Endodermal cell (in vitro differentiated cells): ENCODE measurements around the gene TCFL5. TPM values are rescaled to one million over a fixed set of nuclear protein-coding genes. Genes with fewer than 3 reads are reported as not detected.
"Not testable (repeated sequence)": the region's sequence is repeated elsewhere in the genome, so short reads cannot be mapped to it uniquely, and the experiment has no call there.

Experiments used
- DNase-seq: peaks from one replicate; pipeline ENCODE4 v3.0.0-alpha.2; 2017
- H3K27ac ChIP-seq: 2 replicates; pipeline ENCODE4 v1.5.1; 2013; ENCODE audit warnings: mild to moderate bottlenecking, low read depth, low read length, moderate library complexity
- H3K27me3 ChIP-seq: 2 replicates; pipeline ENCODE4 v1.6.1; 2013; ENCODE audit warnings: mild to moderate bottlenecking, low read length, moderate library complexity; ENCODE audit not compliant: insufficient read depth, control insufficient read depth, poor library complexity, severe bottlenecking
- H3K36me3 ChIP-seq: 2 replicates; pipeline ENCODE4 v1.7.0; 2013; ENCODE audit warnings: mild to moderate bottlenecking, low read length, moderate library complexity; ENCODE audit not compliant: control insufficient read depth, insufficient read depth
- H3K4me1 ChIP-seq: one replicate; pipeline ENCODE4 v1.7.0; 2013; ENCODE audit warnings: low read length; ENCODE audit not compliant: control insufficient read depth, insufficient read depth
- H3K4me3 ChIP-seq: 2 replicates; pipeline ENCODE4 v1.5.1; 2013; ENCODE audit warnings: mild to moderate bottlenecking, low read length, moderate library complexity
- H3K9ac ChIP-seq: 2 replicates; pipeline ENCODE4 v1.6.1; 2013; ENCODE audit warnings: mild to moderate bottlenecking, low read length, moderate library complexity; ENCODE audit not compliant: poor library complexity, severe bottlenecking; ENCODE audit errors: extremely low read depth
- H3K9me3 ChIP-seq: 2 replicates; pipeline ENCODE4 v1.6.1; 2013; ENCODE audit warnings: mild to moderate bottlenecking, low read length, moderate library complexity; ENCODE audit not compliant: control insufficient read depth
- H3K27ac Mint-ChIP-seq: 2 replicates; pipeline ENCODE4 v1.8.0; 2020; ENCODE audit warnings: mixed read lengths
- H3K27me3 Mint-ChIP-seq: 2 replicates; pipeline ENCODE4 v1.8.0; 2021; ENCODE audit warnings: mild to moderate bottlenecking, mixed read lengths; ENCODE audit not compliant: insufficient read depth
- H3K36me3 Mint-ChIP-seq: 2 replicates; pipeline ENCODE4 v1.8.0; 2020; ENCODE audit warnings: low read depth, mixed read lengths
- H3K4me1 Mint-ChIP-seq: 2 replicates; pipeline ENCODE4 v1.8.0; 2020; ENCODE audit warnings: mixed read lengths
- H3K4me3 Mint-ChIP-seq: 2 replicates; pipeline ENCODE4 v1.8.0; 2020; ENCODE audit warnings: mild to moderate bottlenecking, moderate library complexity, mixed read lengths
- H3K9me3 Mint-ChIP-seq: 2 replicates; pipeline ENCODE4 v1.8.0; 2020; ENCODE audit warnings: mild to moderate bottlenecking, mixed read lengths
- WGBS, 2 experiments: methylation state at CpG; one replicate each; pipeline versions ENCODE4 v1.1.5 to v1.1.7; 2013; ENCODE audit warnings: missing lambda C conversion rate in 2 of 2, mixed read lengths in 1 of 2; ENCODE audit not compliant: insufficient coverage in 1 of 2, insufficient read length in 1 of 2; 5-methylcytosine and 5-hydroxymethylcytosine counted together
- total RNA-seq, 2 donors: library from RNA; stranded (reverse); fragmentation: NEBNext Ultra II Directional in 1 of 2; extraction: Animal tissue kit (Norgen Biotek cat#: 25700) in 1 of 2; gene quantifications; 2 replicates in 1 of 2; 3 replicates in 1 of 2; pipeline ENCODE4 v1.2.1, GENCODE V29; 2021
- TF ChIP-seq, protein P1 (sequence below): fragments of 200-600 bp; sonication (generic); conservative IDR thresholded peaks from 2 replicates; pipeline ENCODE4 v1.5.0; 2021; ENCODE audit warnings: antibody characterized with exemption, mild to moderate bottlenecking

The TCFL5 gene
- total RNA-seq, 2 donors from 2014 or later, result 15.8 to 17.4 TPM

DNA sequence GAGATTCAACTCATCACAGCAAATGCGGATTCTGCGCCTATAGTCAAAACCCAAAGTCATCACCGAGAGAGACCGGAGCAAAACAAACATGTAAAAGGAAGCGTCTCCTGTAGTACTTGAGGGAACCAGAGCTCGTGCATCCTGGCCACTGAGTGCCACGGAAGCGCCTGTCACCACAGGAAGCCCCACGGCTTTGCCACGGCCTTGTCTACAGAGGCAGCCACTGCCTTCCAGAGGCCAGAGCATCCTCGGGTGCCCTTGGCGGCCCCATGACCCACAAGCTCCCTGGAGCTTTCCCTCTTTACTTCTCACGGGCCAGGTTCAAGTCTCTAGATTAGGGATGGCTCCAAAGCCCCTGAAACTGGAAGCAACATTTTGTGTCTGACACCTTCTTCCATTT, 7.5 kb downstream of the TCFL5 start:
- Histone ChIP-seq H3K4me1 (no peaks in the 10 kb centered on the region), H3K27ac (no peak overlapping the region), H3K36me3 (peaks cover 63% of the 10 kb centered on the region), H3K9me3 (no peaks in the 10 kb centered on the region), H3K9ac (no peak overlapping the region), H3K4me3 (no peak overlapping the region), H3K27me3 (no peaks in the 10 kb centered on the region)
- no peak for DNase-seq
- WGBS, 2 experiments, result 93 to 97% methylated on average over 12 to 13 of the region's 13 CpGs
- H3K27me3 Mint-ChIP-seq, result no peaks in the 10 kb centered on the region
- H3K4me1 Mint-ChIP-seq, result no peaks in the 10 kb centered on the region
- no peaks in the 10 kb centered on the region for H3K9me3 Mint-ChIP-seq
- no peak overlapping the region for H3K4me3 Mint-ChIP-seq
- no peak overlapping the region for H3K27ac Mint-ChIP-seq
- TF ChIP-seq, protein P1, sequence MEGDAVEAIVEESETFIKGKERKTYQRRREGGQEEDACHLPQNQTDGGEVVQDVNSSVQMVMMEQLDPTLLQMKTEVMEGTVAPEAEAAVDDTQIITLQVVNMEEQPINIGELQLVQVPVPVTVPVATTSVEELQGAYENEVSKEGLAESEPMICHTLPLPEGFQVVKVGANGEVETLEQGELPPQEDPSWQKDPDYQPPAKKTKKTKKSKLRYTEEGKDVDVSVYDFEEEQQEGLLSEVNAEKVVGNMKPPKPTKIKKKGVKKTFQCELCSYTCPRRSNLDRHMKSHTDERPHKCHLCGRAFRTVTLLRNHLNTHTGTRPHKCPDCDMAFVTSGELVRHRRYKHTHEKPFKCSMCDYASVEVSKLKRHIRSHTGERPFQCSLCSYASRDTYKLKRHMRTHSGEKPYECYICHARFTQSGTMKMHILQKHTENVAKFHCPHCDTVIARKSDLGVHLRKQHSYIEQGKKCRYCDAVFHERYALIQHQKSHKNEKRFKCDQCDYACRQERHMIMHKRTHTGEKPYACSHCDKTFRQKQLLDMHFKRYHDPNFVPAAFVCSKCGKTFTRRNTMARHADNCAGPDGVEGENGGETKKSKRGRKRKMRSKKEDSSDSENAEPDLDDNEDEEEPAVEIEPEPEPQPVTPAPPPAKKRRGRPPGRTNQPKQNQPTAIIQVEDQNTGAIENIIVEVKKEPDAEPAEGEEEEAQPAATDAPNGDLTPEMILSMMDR, result no peak
- peaks cover 41% of the 10 kb centered on the region for H3K36me3 Mint-ChIP-seq

GRCh38 chr20:62853304-62853703, 8.3 kb downstream of the TCFL5 start:
- H3K27ac ChIP-seq, H3K9me3 ChIP-seq, H3K27ac Mint-ChIP-seq, H3K4me1 Mint-ChIP-seq, H3K4me1 ChIP-seq, H3K9ac ChIP-seq, DNase-seq, H3K4me3 Mint-ChIP-seq, H3K4me3 ChIP-seq, H3K27me3 Mint-ChIP-seq, H3K27me3 ChIP-seq, H3K9me3 Mint-ChIP-seq: not testable (repeated sequence)
- H3K36me3 Mint-ChIP-seq, result peaks cover 41% of the 10 kb centered on the region
- H3K36me3 ChIP-seq, result peaks cover 69% of the 10 kb centered on the region
- 82 to 99% methylated on average over 3 to 4 of the region's 6 CpGs for WGBS, 2 experiments

- Mint-ChIP-seq H3K4me1 (no peaks in the 10 kb centered on the region), H3K9me3 (no peaks in the 10 kb centered on the region), H3K36me3 (peaks cover 45% of the 10 kb centered on the region), H3K4me3 (no peak overlapping the region), H3K27me3 (no peaks in the 10 kb centered on the region), H3K27ac (no peak overlapping the region)
- no peak for DNase-seq
- TF ChIP-seq, protein P1, result no peak
- H3K9ac ChIP-seq, result no peak overlapping the region
- no peak overlapping the region for H3K4me3 ChIP-seq
- no peak overlapping the region for H3K27ac ChIP-seq
- no peaks in the 10 kb centered on the region for H3K27me3 ChIP-seq
- no peaks in the 10 kb centered on the region for H3K9me3 ChIP-seq
- no peaks in the 10 kb centered on the region for H3K4me1 ChIP-seq
- peaks cover 69% of the 10 kb centered on the region for H3K36me3 ChIP-seq
- 92% methylated on average over 6 to 12 of the region's 12 CpGs for WGBS, 2 experiments
Observed at GRCh38 chr20:62852841-62853240, 8.8 kb downstream of the TCFL5 start.

GRCh38 chr20:62852196-62852595, 9.4 kb downstream of the TCFL5 start:
- Histone ChIP-seq H3K4me1 (no peaks in the 10 kb centered on the region), H3K9me3 (no peaks in the 10 kb centered on the region), H3K9ac (no peak overlapping the region), H3K27me3 (no peaks in the 10 kb centered on the region), H3K36me3 (peaks cover 64% of the 10 kb centered on the region), H3K4me3 (no peak overlapping the region), H3K27ac (no peak overlapping the region)
- no peaks in the 10 kb centered on the region for H3K27me3 Mint-ChIP-seq
- WGBS, 2 experiments, result 97 to 100% methylated on average over 2 to 8 of the region's 8 CpGs
- H3K36me3 Mint-ChIP-seq, result peaks cover 45% of the 10 kb centered on the region
- TF ChIP-seq, protein P1, result no peak
- H3K4me1 Mint-ChIP-seq, result no peaks in the 10 kb centered on the region
- no peak overlapping the region for H3K27ac Mint-ChIP-seq
- H3K4me3 Mint-ChIP-seq, result no peak overlapping the region
- H3K9me3 Mint-ChIP-seq, result no peaks in the 10 kb centered on the region
- DNase-seq, result no peak
